HCT116 (cell line): ENCODE measurements around the gene SCGB2B2. TPM values are rescaled to one million over a fixed set of nuclear protein-coding genes. Genes with fewer than 3 reads are reported as not detected.

Experiments used
- ATAC-seq: fragments of 200-7000 bp; cut with Tn5 transposase; 2 replicates; pipeline ENCODE4 v1.9.1; 2020; ENCODE audit warnings: mild to moderate bottlenecking, moderate library complexity
- BruUV-seq: library from RNA; stranded (reverse); fragments of 400-500 nt; replicated peaks from 2 replicates; lab custom pipeline; 2021; lab: Mats Ljungman, UMichigan
- CTCF ChIA-PET: fragments of 300-600 bp; sonication (Branson Sonifier 250); formaldehyde crosslinking; loops from one replicate; lab custom pipeline; 2021; ENCODE audit warnings: antibody characterized with exemption; lab: Charles Lee
- POLR2A ChIA-PET: fragments of 300-600, 350-600 bp; sonication (Branson Sonifier 250); formaldehyde crosslinking; loops from one replicate; lab custom pipeline; 2021; ENCODE audit warnings: antibody characterized with exemption; lab: Charles Lee
- RAD21 ChIA-PET, 2 experiments: fragments of 300-600 bp; sonication (Branson Sonifier 250); formaldehyde crosslinking; loops; one replicate each; lab custom pipeline; 2023; ENCODE audit warnings: low total read pairs in 2 of 2; ENCODE audit not compliant: uncharacterized antibody in 2 of 2, unreplicated experiment in 2 of 2, low non-redundant PET in 1 of 2; lab: Charles Lee
- DNase-seq: peaks from one replicate; pipeline ENCODE4 v3.0.0-alpha.2; 2010; ENCODE audit warnings: low read depth, low spot score
- H2AFZ ChIP-seq: fragments of 200-600 bp; shearing (Covaris generic), sonication (generic); 2 replicates; pipeline ENCODE4 v1.6.1; 2017; ENCODE audit warnings: low read depth, mixed run types, mixed read lengths, antibody characterized with exemption, low read length; ENCODE audit not compliant: poor library complexity, severe bottlenecking
- H3K27ac ChIP-seq: 2 replicates; pipeline ENCODE4 v1.5.1; 2012; ENCODE audit warnings: low read depth, low read length
- H3K27me3 ChIP-seq: fragments of 200-600 bp; sonication (generic); 2 replicates; pipeline ENCODE4 v1.6.1; 2016; ENCODE audit warnings: mixed run types, low read length, mixed read lengths; ENCODE audit not compliant: insufficient read depth
- H3K36me3 ChIP-seq, 2 experiments: fragments of 200-500 bp in 1 of 2; fragments of 200-600 bp in 1 of 2; sonication (Bioruptor generic) in 1 of 2; sonication (generic) in 1 of 2; 2 replicates each; pipeline versions ENCODE4 v1.5.1 to v1.6.1; 2014 to 2016; ENCODE audit warnings: low read length in 2 of 2, inconsistent platforms in 1 of 2, mixed read lengths in 1 of 2, mixed run types in 1 of 2; ENCODE audit not compliant: insufficient read depth in 2 of 2, control insufficient read depth in 1 of 2
- H3K4me1 ChIP-seq, 2 experiments: fragments of 200-600 bp in 1 of 2; sonication (generic) in 1 of 2; 2 replicates each; pipeline versions ENCODE4 v1.5.1 to v1.6.1; 2012 to 2017; ENCODE audit warnings: low read length in 2 of 2, inconsistent platforms in 1 of 2, mild to moderate bottlenecking in 1 of 2, mixed read lengths in 1 of 2, mixed run types in 1 of 2, moderate library complexity in 1 of 2; ENCODE audit not compliant: insufficient read depth in 2 of 2, control insufficient read depth in 1 of 2
- H3K4me2 ChIP-seq: fragments of 200-600 bp; sonication (generic); 2 replicates; pipeline ENCODE4 v1.6.1; 2017; ENCODE audit warnings: mixed run types, low read length, mixed read lengths
- H3K4me3 ChIP-seq, 2 experiments: fragments of 200-600 bp in 1 of 2; sonication (generic) in 1 of 2; replicated peaks in 1 of 2; 2 replicates each; pipeline ENCODE4 v1.5.1; 2011 to 2016; ENCODE audit warnings: low read length in 2 of 2, control low read depth in 1 of 2, low read depth in 1 of 2, mild to moderate bottlenecking in 1 of 2, mixed read lengths in 1 of 2, mixed run types in 1 of 2
- H3K79me2 ChIP-seq: fragments of 200-600 bp; sonication (generic); 2 replicates; pipeline ENCODE4 v1.6.1; 2017; ENCODE audit warnings: mild to moderate bottlenecking, mixed run types, low read length, moderate library complexity, mixed read lengths; ENCODE audit not compliant: insufficient read depth
- H3K9ac ChIP-seq: fragments of 200-600 bp; sonication (generic); 2 replicates; pipeline ENCODE4 v1.6.1; 2016; ENCODE audit warnings: low read length, mixed read lengths
- H3K9me2 ChIP-seq: fragments of 200-600 bp; sonication (generic), shearing (Covaris generic); 2 replicates; pipeline ENCODE4 v1.6.1; 2017; ENCODE audit warnings: mixed run types, mild to moderate bottlenecking, moderate library complexity; ENCODE audit not compliant: insufficient read depth
- H3K9me3 ChIP-seq, 2 experiments: fragments of 200-500 bp in 1 of 2; fragments of 200-600 bp in 1 of 2; sonication (Bioruptor generic) in 1 of 2; sonication (generic) in 1 of 2; 2 replicates each; pipeline ENCODE4 v1.6.1; 2014 to 2017; ENCODE audit warnings: low read length in 2 of 2, mixed read lengths in 2 of 2, inconsistent platforms in 1 of 2, low read depth in 1 of 2, mild to moderate bottlenecking in 1 of 2, mixed run types in 1 of 2, moderate library complexity in 1 of 2; ENCODE audit not compliant: control insufficient read depth in 1 of 2, insufficient read depth in 1 of 2
- H4K20me1 ChIP-seq: fragments of 200-600 bp; sonication (generic), shearing (Covaris generic); 2 replicates; pipeline ENCODE4 v1.6.1; 2017; ENCODE audit warnings: mixed run types, mild to moderate bottlenecking, moderate library complexity; ENCODE audit not compliant: insufficient read depth
- CEBPB ChIP-seq: IDR thresholded peaks from 2 replicates; pipeline ENCODE4 v1.6.1; 2012; ENCODE audit warnings: low read depth
- EGR1 ChIP-seq: IDR thresholded peaks from 2 replicates; pipeline ENCODE4 v1.6.1; 2012; ENCODE audit warnings: low read depth
- ELF1 ChIP-seq: IDR thresholded peaks from 2 replicates; pipeline ENCODE4 v1.6.1; 2012; ENCODE audit warnings: low read depth, borderline replicate concordance
- EZH2 ChIP-seq: fragments of 200-600 bp; sonication (generic); IDR thresholded peaks from 2 replicates; pipeline ENCODE4 v1.6.1; 2017; ENCODE audit warnings: antibody characterized with exemption, mixed run types
- FOSL1 ChIP-seq: IDR thresholded peaks from 2 replicates; pipeline ENCODE4 v1.6.1; 2012; ENCODE audit warnings: low read depth
- TCF7L2 ChIP-seq: IDR thresholded peaks from 2 replicates; pipeline ENCODE4 v1.7.0; 2011; ENCODE audit warnings: borderline replicate concordance, inconsistent platforms; ENCODE audit not compliant: insufficient read depth, insufficient read length; ENCODE audit errors: extremely low read depth
- ZFX ChIP-seq: fragments of 450-650 bp; IDR thresholded peaks from 2 replicates; pipeline ENCODE4 v1.6.1; 2017
- intact Hi-C: fragments of 100-400 bp; cut with micrococcal nuclease; formaldehyde crosslinking; loops from 2 replicates; pipeline ENCODE4 v1.10.0; 2022
- total RNA-seq: library from RNA; stranded (reverse); gene quantifications from one replicate; pipeline ENCODE4 v1.2.1, GENCODE V29; 2021; ENCODE audit not compliant: unreplicated experiment
- TF ChIP-seq, protein P1 (sequence below), 3 experiments: fragments of 200-600 bp in 1 of 3; sonication (generic) in 1 of 3; IDR thresholded peaks in 2 of 3; conservative IDR thresholded peaks in 1 of 3; 2 replicates each; pipeline ENCODE4 v1.5.1; 2012 to 2017; ENCODE audit warnings: low read depth in 2 of 3, low read length in 2 of 3, antibody characterized with exemption in 1 of 3, borderline replicate concordance in 1 of 3, control low read depth in 1 of 3, mild to moderate bottlenecking in 1 of 3, mixed read lengths in 1 of 3, mixed run types in 1 of 3, moderate library complexity in 1 of 3; ENCODE audit not compliant: insufficient read depth in 1 of 3

SCGB2B2 gene
- total RNA-seq, 1 experiment from 2014 or later = 0.27 TPM

DNA sequence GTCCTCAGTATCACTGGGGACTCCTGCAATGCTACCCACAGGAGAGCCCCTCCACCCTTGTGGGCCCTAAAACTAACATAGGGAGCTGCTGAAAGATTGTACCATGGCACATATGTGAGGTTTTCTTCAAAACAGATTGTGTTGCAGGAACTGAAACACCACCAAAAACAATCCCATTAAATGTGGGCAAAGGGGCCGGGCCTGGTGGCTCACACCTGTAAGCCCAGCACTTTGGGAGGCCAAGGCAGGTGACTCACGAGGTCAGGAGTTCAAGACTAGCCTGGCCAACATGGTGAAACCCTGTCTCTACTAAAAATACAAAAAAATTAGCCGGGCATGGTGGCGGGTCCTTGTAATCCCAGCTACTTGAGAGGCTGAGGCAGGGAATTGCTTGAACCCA is 34.7 kb downstream of the SCGB2B2 start:
- BruUV-seq = no TSS peak
- no peaks in the 10 kb centered on the region for H3K36me3 ChIP-seq
- H3K4me2 ChIP-seq = no peak overlapping the region
- ChIA-PET POLR2A (no interaction called here), CTCF (interaction anchor here (4.5 kb wide), 1 partner anchor 70 kb away, joined by 27 read pairs; no protein-coding TSS in a partner anchor), RAD21 (no interaction called here)
- no peak overlapping the region for H3K27ac ChIP-seq
- no peak overlapping the region for H3K9ac ChIP-seq
- intact Hi-C loops = no loop called here
- no peaks in the 10 kb centered on the region for H3K9me3 ChIP-seq
- H3K79me2 ChIP-seq = no peaks in the 10 kb centered on the region
- no peaks in the 10 kb centered on the region for H3K4me1 ChIP-seq
- H4K20me1 ChIP-seq = no peaks in the 10 kb centered on the region
- TF ChIP-seq ZFX = no peak
- TF ChIP-seq TCF7L2 = no peak
- no peak for TF ChIP-seq ELF1
- TF ChIP-seq, protein P1, sequence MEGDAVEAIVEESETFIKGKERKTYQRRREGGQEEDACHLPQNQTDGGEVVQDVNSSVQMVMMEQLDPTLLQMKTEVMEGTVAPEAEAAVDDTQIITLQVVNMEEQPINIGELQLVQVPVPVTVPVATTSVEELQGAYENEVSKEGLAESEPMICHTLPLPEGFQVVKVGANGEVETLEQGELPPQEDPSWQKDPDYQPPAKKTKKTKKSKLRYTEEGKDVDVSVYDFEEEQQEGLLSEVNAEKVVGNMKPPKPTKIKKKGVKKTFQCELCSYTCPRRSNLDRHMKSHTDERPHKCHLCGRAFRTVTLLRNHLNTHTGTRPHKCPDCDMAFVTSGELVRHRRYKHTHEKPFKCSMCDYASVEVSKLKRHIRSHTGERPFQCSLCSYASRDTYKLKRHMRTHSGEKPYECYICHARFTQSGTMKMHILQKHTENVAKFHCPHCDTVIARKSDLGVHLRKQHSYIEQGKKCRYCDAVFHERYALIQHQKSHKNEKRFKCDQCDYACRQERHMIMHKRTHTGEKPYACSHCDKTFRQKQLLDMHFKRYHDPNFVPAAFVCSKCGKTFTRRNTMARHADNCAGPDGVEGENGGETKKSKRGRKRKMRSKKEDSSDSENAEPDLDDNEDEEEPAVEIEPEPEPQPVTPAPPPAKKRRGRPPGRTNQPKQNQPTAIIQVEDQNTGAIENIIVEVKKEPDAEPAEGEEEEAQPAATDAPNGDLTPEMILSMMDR (IDR thresholded peaks at IDR 0.05 in 2 of 3, conservative IDR thresholded peaks at IDR 0.05 in 1 of 3; ENCODE audit: borderline replicate concordance in 1 of 3, insufficient read depth in 1 of 3, low read depth in 2 of 3, low read length in 2 of 3) = no peak
- TF ChIP-seq CEBPB = no peak
- TF ChIP-seq EZH2 = no peak
- no peak for TF ChIP-seq FOSL1
- no peak for TF ChIP-seq EGR1
- no peak overlapping the region for H3K4me3 ChIP-seq
- no peak overlapping the region for H2AFZ ChIP-seq
- ATAC-seq = no peak
- H3K27me3 ChIP-seq = no peaks in the 10 kb centered on the region
- DNase-seq = no peak
- H3K9me2 ChIP-seq = no peaks in the 10 kb centered on the region
